Trophoblast cell (in vitro differentiated cells and primary cell): ENCODE results near the gene TRABD2B.

Source experiments
- DNase-seq, 2 donors: peaks; one replicate each; pipeline ENCODE4 v3.0.0-alpha.2; 2016
- H2AFZ ChIP-seq: 2 replicates; pipeline ENCODE4 v1.6.1; 2013; ENCODE audit warnings: low read length, moderate library complexity, mild to moderate bottlenecking; ENCODE audit not compliant: insufficient read depth, poor library complexity
- H2AK5ac ChIP-seq: 2 replicates; pipeline ENCODE4 v1.6.1; 2013; ENCODE audit warnings: mild to moderate bottlenecking, low read length
- H2BK120ac ChIP-seq: 2 replicates; pipeline ENCODE4 v1.6.1; 2013; ENCODE audit warnings: low read length, mild to moderate bottlenecking, moderate library complexity; ENCODE audit not compliant: insufficient read depth, poor library complexity
- H2BK12ac ChIP-seq: 2 replicates; pipeline ENCODE4 v1.6.1; 2013; ENCODE audit warnings: mild to moderate bottlenecking, low read length, moderate library complexity
- H2BK5ac ChIP-seq: 2 replicates; pipeline ENCODE4 v1.6.1; 2013; ENCODE audit warnings: low read length, low read depth, moderate library complexity, mild to moderate bottlenecking; ENCODE audit not compliant: poor library complexity
- H3K14ac ChIP-seq: 2 replicates; pipeline ENCODE4 v1.6.1; 2013; ENCODE audit warnings: mild to moderate bottlenecking, low read length
- H3K18ac ChIP-seq: 2 replicates; pipeline ENCODE4 v1.6.1; 2013; ENCODE audit warnings: mild to moderate bottlenecking, low read length
- H3K23ac ChIP-seq: 2 replicates; pipeline ENCODE4 v1.6.1; 2013; ENCODE audit warnings: low read length
- H3K27ac ChIP-seq: 2 replicates; pipeline ENCODE4 v1.5.1; 2013; ENCODE audit warnings: low read depth, mild to moderate bottlenecking, inconsistent platforms, low read length, moderate library complexity
- H3K27me3 ChIP-seq: 2 replicates; pipeline ENCODE4 v1.6.1; 2013; ENCODE audit warnings: inconsistent platforms, mild to moderate bottlenecking, low read length, moderate library complexity; ENCODE audit not compliant: insufficient read depth
- H3K36me3 ChIP-seq, 2 experiments: 1 replicate in 1 of 2; 2 replicates in 1 of 2; pipeline ENCODE4 v1.6.1; 2013; ENCODE audit warnings: low read length in 2 of 2, mild to moderate bottlenecking in 2 of 2, moderate library complexity in 1 of 2; ENCODE audit not compliant: insufficient read depth in 2 of 2, control insufficient read depth in 1 of 2
- H3K4ac ChIP-seq: 2 replicates; pipeline ENCODE4 v1.6.1; 2013; ENCODE audit warnings: low read depth, mild to moderate bottlenecking, low read length, moderate library complexity
- H3K4me1 ChIP-seq, 2 experiments: 1 replicate in 1 of 2; 2 replicates in 1 of 2; pipeline ENCODE4 v1.6.1; 2013; ENCODE audit warnings: low read length in 2 of 2, mild to moderate bottlenecking in 2 of 2, moderate library complexity in 1 of 2; ENCODE audit not compliant: insufficient read depth in 2 of 2, control insufficient read depth in 1 of 2
- H3K4me2 ChIP-seq: 2 replicates; pipeline ENCODE4 v1.6.1; 2013; ENCODE audit warnings: inconsistent platforms, mild to moderate bottlenecking, low read length, moderate library complexity
- H3K4me3 ChIP-seq: 2 replicates; pipeline ENCODE4 v1.5.1; 2013; ENCODE audit warnings: mild to moderate bottlenecking, low read depth, low read length, inconsistent platforms
- H3K79me1 ChIP-seq: one replicate; pipeline ENCODE4 v1.6.1; 2013; ENCODE audit warnings: low read length
- H3K79me2 ChIP-seq: 2 replicates; pipeline ENCODE4 v1.6.1; 2013; ENCODE audit warnings: low read length, mild to moderate bottlenecking; ENCODE audit not compliant: control insufficient read depth, insufficient read depth, poor library complexity
- H3K9ac ChIP-seq: 2 replicates; pipeline ENCODE4 v1.6.1; 2013; ENCODE audit warnings: mild to moderate bottlenecking, low read length
- H3K9me3 ChIP-seq: 2 replicates; pipeline ENCODE4 v1.6.1; 2013; ENCODE audit warnings: low read depth, mild to moderate bottlenecking, control low read depth, inconsistent platforms, low read length; ENCODE audit not compliant: insufficient read depth
- H4K12ac ChIP-seq: 2 replicates; pipeline ENCODE4 v1.6.1; 2013; ENCODE audit warnings: low read depth, mild to moderate bottlenecking, low read length, moderate library complexity
- H4K8ac ChIP-seq: 2 replicates; pipeline ENCODE4 v1.6.1; 2013; ENCODE audit warnings: low read depth, mild to moderate bottlenecking, low read length, moderate library complexity
- H4K91ac ChIP-seq: one replicate; pipeline ENCODE4 v1.6.1; 2013; ENCODE audit warnings: low read depth, mild to moderate bottlenecking, low read length, moderate library complexity
- WGBS: extraction: QIAGEN DNeasy Blood & Tissue Kit; methylation state at CpG from one replicate; pipeline ENCODE4 v1.1.7; 2013; ENCODE audit warnings: missing lambda C conversion rate; ENCODE audit not compliant: insufficient read length, insufficient coverage; ENCODE audit errors: extremely low coverage; 5-methylcytosine and 5-hydroxymethylcytosine counted together

Gene TRABD2B

GRCh38 chr1:47793563-47793962, 203.6 kb downstream of the TRABD2B start:
- H3K4me2 ChIP-seq, result no peak overlapping the region
- no peak overlapping the region for H3K4me3 ChIP-seq
- no peaks in the 10 kb centered on the region for H3K36me3 ChIP-seq
- H3K18ac ChIP-seq, result no peak overlapping the region
- peaks cover 5% of the 10 kb centered on the region for H3K9me3 ChIP-seq
- no peak overlapping the region for H2AK5ac ChIP-seq
- no peak overlapping the region for H3K27ac ChIP-seq
- no peak overlapping the region for H3K9ac ChIP-seq
- H2BK12ac ChIP-seq, result no peak overlapping the region
- no peaks in the 10 kb centered on the region for H3K27me3 ChIP-seq
- no peak overlapping the region for H3K14ac ChIP-seq
- no peaks in the 10 kb centered on the region for H3K79me1 ChIP-seq
- no peak overlapping the region for H2AFZ ChIP-seq
- no peak overlapping the region for H4K91ac ChIP-seq
- H2BK120ac ChIP-seq, result no peak overlapping the region
- H3K79me2 ChIP-seq, result no peaks in the 10 kb centered on the region
- H3K4me1 ChIP-seq, result no peaks in the 10 kb centered on the region
- DNase-seq, result no peak
- no peak overlapping the region for H3K4ac ChIP-seq
- H4K8ac ChIP-seq, result no peak overlapping the region
- no peak overlapping the region for H2BK5ac ChIP-seq
- H3K23ac ChIP-seq, result no peak overlapping the region
- H4K12ac ChIP-seq, result no peak overlapping the region

DNA sequence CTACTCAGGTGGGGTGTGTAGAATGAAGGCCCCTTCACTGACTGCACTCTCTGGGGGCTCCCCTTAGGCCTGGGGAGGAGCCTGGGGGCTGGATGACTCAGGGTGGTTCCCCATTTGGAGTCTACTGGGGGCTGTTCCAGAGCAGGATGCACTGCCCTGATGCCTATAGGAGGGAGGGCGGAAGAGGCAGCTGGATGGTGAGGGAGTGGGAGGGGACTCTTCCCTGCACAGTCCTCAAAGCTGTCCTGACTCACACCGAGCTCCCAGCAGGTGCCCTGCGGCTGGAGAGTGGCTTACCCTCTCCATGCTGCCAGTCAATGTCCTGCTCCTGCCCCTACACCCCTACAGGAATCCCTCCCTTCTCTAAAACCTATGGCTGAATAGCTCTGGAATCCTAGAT, 204.4 kb downstream of the TRABD2B start:
- no CpG with 5 or more reads among the region's 3 CpGs for WGBS
- H3K4ac ChIP-seq, result no peak overlapping the region
- H3K9me3 ChIP-seq, result peaks cover 5% of the 10 kb centered on the region
- H4K12ac ChIP-seq, result no peak overlapping the region
- no peak overlapping the region for H3K4me3 ChIP-seq
- no peak for DNase-seq
- H2BK5ac ChIP-seq, result no peak overlapping the region
- H3K23ac ChIP-seq, result no peak overlapping the region
- no peak overlapping the region for H3K4me2 ChIP-seq
- no peak overlapping the region for H4K8ac ChIP-seq
- no peaks in the 10 kb centered on the region for H3K79me1 ChIP-seq
- no peak overlapping the region for H3K9ac ChIP-seq
- no peak overlapping the region for H2BK12ac ChIP-seq
- no peak overlapping the region for H3K18ac ChIP-seq
- no peaks in the 10 kb centered on the region for H3K27me3 ChIP-seq
- H3K14ac ChIP-seq, result no peak overlapping the region
- no peak overlapping the region for H2AK5ac ChIP-seq
- H3K27ac ChIP-seq, result no peak overlapping the region
- H3K36me3 ChIP-seq, result no peaks in the 10 kb centered on the region
- no peaks in the 10 kb centered on the region for H3K79me2 ChIP-seq
- no peaks in the 10 kb centered on the region for H3K4me1 ChIP-seq
- H2AFZ ChIP-seq, result no peak overlapping the region
- H4K91ac ChIP-seq, result no peak overlapping the region
- no peak overlapping the region for H2BK120ac ChIP-seq

DNA sequence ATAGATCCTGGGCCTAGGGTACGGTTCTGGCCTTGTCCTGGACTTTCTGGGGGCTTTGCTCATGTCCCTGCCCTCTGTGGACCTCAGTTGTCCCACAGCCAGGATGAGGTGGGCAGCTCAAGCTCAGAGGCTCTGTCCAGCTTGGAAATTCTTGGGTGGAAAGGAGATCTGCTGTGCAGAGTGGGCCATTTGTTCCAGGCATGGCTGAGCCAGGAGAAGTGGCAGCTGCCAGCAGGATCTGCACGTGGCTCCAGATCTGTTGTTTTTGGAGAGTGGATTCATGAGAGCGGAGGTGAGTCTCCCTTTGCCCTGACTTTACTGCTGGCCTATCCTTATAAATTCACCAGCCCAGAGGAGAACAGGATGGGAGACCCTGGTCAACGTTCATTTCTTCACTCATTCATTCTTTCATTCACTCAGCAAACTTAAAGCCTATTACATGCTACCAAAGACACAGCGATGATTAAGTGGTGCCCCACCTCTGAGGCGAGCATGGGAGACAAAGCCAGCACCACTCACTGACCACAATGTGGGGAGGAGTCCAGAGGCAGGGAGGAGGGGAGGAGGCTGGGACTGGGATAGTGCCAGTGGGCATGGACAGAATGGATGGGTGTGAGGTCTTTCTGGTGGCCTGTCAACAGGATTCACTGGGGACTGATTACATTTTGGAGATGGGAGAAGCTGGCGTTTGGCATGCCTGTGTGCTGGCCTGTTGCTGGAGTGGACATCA, 205.1 kb downstream of the TRABD2B start:
- Histone ChIP-seq H4K91ac (no peak overlapping the region), H2AFZ (no peak overlapping the region)

GRCh38 chr1:47788761-47789160, 208.4 kb downstream of the TRABD2B start:
- Histone ChIP-seq H2BK5ac (no peak overlapping the region), H4K12ac (no peak overlapping the region), H3K27me3 (no peaks in the 10 kb centered on the region), H3K9me3 (peaks cover 5% of the 10 kb centered on the region), H3K79me2 (no peaks in the 10 kb centered on the region), H3K4me2 (no peak overlapping the region), H3K23ac (no peak overlapping the region), H3K79me1 (no peaks in the 10 kb centered on the region), H4K8ac (no peak overlapping the region), H4K91ac (no peak overlapping the region), H3K27ac (no peak overlapping the region), H2AFZ (no peak overlapping the region), H3K36me3 (no peaks in the 10 kb centered on the region), H2BK120ac (no peak overlapping the region), H3K4me1 (no peaks in the 10 kb centered on the region), H3K14ac (no peak overlapping the region), H2BK12ac (no peak overlapping the region), H3K9ac (no peak overlapping the region), H3K18ac (no peak overlapping the region), H3K4me3 (no peak overlapping the region), H2AK5ac (no peak overlapping the region), H3K4ac (no peak overlapping the region)
- peak; percentile 68 to 83 for DNase-seq
- WGBS, result no CpG with 5 or more reads among the region's 4 CpGs

More for the DNA sequence above, 205.1 kb downstream of the TRABD2B start:
- H2BK120ac ChIP-seq, result no peak overlapping the region
- H2AK5ac ChIP-seq, result no peak overlapping the region
- H2BK12ac ChIP-seq, result no peak overlapping the region
- no peaks in the 10 kb centered on the region for H3K79me2 ChIP-seq
- H3K4ac ChIP-seq, result no peak overlapping the region
- H2BK5ac ChIP-seq, result no peak overlapping the region
- H3K36me3 ChIP-seq, result no peaks in the 10 kb centered on the region
- H3K14ac ChIP-seq, result no peak overlapping the region
- H3K9ac ChIP-seq, result no peak overlapping the region
- H3K4me1 ChIP-seq, result no peaks in the 10 kb centered on the region
- H3K18ac ChIP-seq, result no peak overlapping the region
- H3K4me3 ChIP-seq, result peak overlapping the region; percentile 30
- H3K79me1 ChIP-seq, result no peaks in the 10 kb centered on the region
- H3K4me2 ChIP-seq, result no peak overlapping the region
- H4K8ac ChIP-seq, result no peak overlapping the region
- no peaks in the 10 kb centered on the region for H3K27me3 ChIP-seq
- H3K9me3 ChIP-seq, result peaks cover 5% of the 10 kb centered on the region
- no peak overlapping the region for H3K27ac ChIP-seq
- H4K12ac ChIP-seq, result no peak overlapping the region
- no CpG with 5 or more reads among the region's 7 CpGs for WGBS
- H3K23ac ChIP-seq, result no peak overlapping the region
- no peak for DNase-seq
